H1 (cell line): Measurements from ENCODE around the gene CITED4. TPM values are rescaled to one million over a fixed set of nuclear protein-coding genes. Genes with fewer than 3 reads are reported as not detected.

Experiments
- CTCF ChIA-PET: fragments of 300-600 bp; sonication (Branson Sonifier 250); formaldehyde crosslinking; loops from one replicate; lab custom pipeline; 2021; ENCODE audit not compliant: partially characterized antibody; lab: Charles Lee
- POLR2A ChIA-PET: fragments of 300-600 bp; sonication (Branson Sonifier 250); formaldehyde crosslinking; loops from one replicate; lab custom pipeline; 2021; ENCODE audit warnings: inconsistent platforms; ENCODE audit not compliant: partially characterized antibody; lab: Charles Lee
- DNase-seq, 2 experiments: peaks; one replicate each; pipeline versions ENCODE4 v3.0.0 to v3.0.0-alpha.2; 2010 to 2022; ENCODE audit warnings: low spot score in 2 of 2, low read depth in 1 of 2, mixed read lengths in 1 of 2
- FAIRE-seq: peaks from 2 replicates; lab custom pipeline; 2011; peaks lifted over from hg19 to GRCh38; lab: Jason Lieb, UNC
- H2AFZ ChIP-seq: 2 replicates; pipeline ENCODE4 v1.8.1; 2012; ENCODE audit warnings: low read length, inconsistent platforms
- H2AK5ac ChIP-seq: 2 replicates; pipeline ENCODE4 v1.6.1; 2013; ENCODE audit warnings: low read depth, low read length
- H2BK120ac ChIP-seq: replicated peaks from 2 replicates; pipeline ENCODE3; 2013; ENCODE audit warnings: low read depth, low read length, inconsistent platforms
- H2BK12ac ChIP-seq: 2 replicates; pipeline ENCODE4 v1.6.1; 2013; ENCODE audit warnings: low read depth, low read length
- H2BK15ac ChIP-seq: 2 replicates; pipeline ENCODE4 v1.6.1; 2013; ENCODE audit warnings: low read length
- H2BK20ac ChIP-seq: 2 replicates; pipeline ENCODE4 v1.6.1; 2013; ENCODE audit warnings: low read length
- H2BK5ac ChIP-seq: 2 replicates; pipeline ENCODE4 v1.6.1; 2013; ENCODE audit warnings: low read depth, low read length
- H3K14ac ChIP-seq: 2 replicates; pipeline ENCODE4 v1.6.1; 2013; ENCODE audit warnings: inconsistent platforms; ENCODE audit not compliant: insufficient read length
- H3K18ac ChIP-seq: 2 replicates; pipeline ENCODE4 v1.6.1; 2013; ENCODE audit warnings: low read length; ENCODE audit errors: extremely low read depth
- H3K23ac ChIP-seq: 2 replicates; pipeline ENCODE4 v1.6.1; 2013; ENCODE audit warnings: inconsistent platforms; ENCODE audit not compliant: insufficient read length
- H3K23me2 ChIP-seq: 2 replicates; pipeline ENCODE4 v1.6.1; 2013; ENCODE audit warnings: low read depth, low read length
- H3K27ac ChIP-seq: 2 replicates; pipeline ENCODE4 v1.6.1; 2011; ENCODE audit warnings: low read depth, low read length, inconsistent platforms
- H3K27me3 ChIP-seq, 4 experiments: replicated peaks in 1 of 4; 1 replicate in 1 of 4; 2 replicates in 3 of 4; pipeline versions ENCODE4 v1.6.1 to v1.8.1; 2011 to 2013; ENCODE audit warnings: low read length in 3 of 4, mild to moderate bottlenecking in 3 of 4, inconsistent platforms in 2 of 4, mixed read lengths in 2 of 4, moderate library complexity in 1 of 4; ENCODE audit not compliant: control insufficient read depth in 3 of 4, insufficient read depth in 3 of 4; ENCODE audit errors: extremely low read depth in 1 of 4
- H3K36me3 ChIP-seq, 4 experiments: 2 replicates each; pipeline versions ENCODE4 v1.6.1 to v1.8.1; 2011 to 2013; ENCODE audit warnings: mild to moderate bottlenecking in 4 of 4, low read length in 3 of 4, moderate library complexity in 2 of 4, control low read depth in 1 of 4, inconsistent platforms in 1 of 4; ENCODE audit not compliant: insufficient read depth in 4 of 4, control insufficient read depth in 2 of 4
- H3K4ac ChIP-seq: replicated peaks from 2 replicates; pipeline ENCODE3; 2013; ENCODE audit warnings: low read length, low read depth, mixed read lengths, inconsistent platforms; ENCODE audit not compliant: insufficient read length
- H3K4me1 ChIP-seq, 4 experiments: replicated peaks in 1 of 4; 1 replicate in 1 of 4; 2 replicates in 3 of 4; pipeline versions ENCODE4 v1.6.1 to v1.8.1; 2011 to 2013; ENCODE audit warnings: low read length in 3 of 4, inconsistent platforms in 2 of 4, mixed read lengths in 1 of 4; ENCODE audit not compliant: insufficient read depth in 4 of 4, control insufficient read depth in 3 of 4
- H3K4me2 ChIP-seq, 2 experiments: 2 replicates each; pipeline versions ENCODE4 v1.6.1 to v1.8.1; 2011 to 2013; ENCODE audit warnings: low read depth in 2 of 2, low read length in 2 of 2, control low read depth in 1 of 2, inconsistent platforms in 1 of 2, mild to moderate bottlenecking in 1 of 2; ENCODE audit not compliant: insufficient read depth in 1 of 2
- H3K4me3 ChIP-seq, 4 experiments: fragments of 200-600, 300-600 bp in 1 of 4; sonication (generic), shearing (Covaris generic), sonication (Bioruptor Twin) in 1 of 4; 2 replicates each; pipeline versions ENCODE4 v1.5.1 to v1.8.1; 2011 to 2016; ENCODE audit warnings: low read length in 4 of 4, low read depth in 3 of 4, control low read depth in 2 of 4, inconsistent platforms in 2 of 4, mild to moderate bottlenecking in 2 of 4, mixed read lengths in 1 of 4, moderate library complexity in 1 of 4; ENCODE audit not compliant: insufficient read depth in 2 of 4; ENCODE audit errors: extremely low read depth in 1 of 4
- H3K56ac ChIP-seq: replicated peaks from 2 replicates; pipeline ENCODE3; 2013; ENCODE audit warnings: low read depth, mild to moderate bottlenecking, mixed read lengths, low read length, inconsistent platforms; ENCODE audit not compliant: insufficient read length
- H3K79me1 ChIP-seq: 2 replicates; pipeline ENCODE4 v1.6.1; 2013; ENCODE audit warnings: low read depth, low read length, control low read depth
- H3K79me2 ChIP-seq, 2 experiments: 2 replicates each; pipeline versions ENCODE4 v1.6.1 to v1.8.1; 2012 to 2013; ENCODE audit warnings: low read length in 2 of 2, mild to moderate bottlenecking in 2 of 2, inconsistent platforms in 1 of 2; ENCODE audit not compliant: insufficient read depth in 2 of 2, control insufficient read depth in 1 of 2
- H3K9ac ChIP-seq, 4 experiments: replicated peaks in 1 of 4; 1 replicate in 1 of 4; 2 replicates in 3 of 4; pipeline versions ENCODE4 v1.6.1 to v1.8.1; 2011 to 2013; ENCODE audit warnings: low read depth in 3 of 4, low read length in 3 of 4, control low read depth in 2 of 4, mild to moderate bottlenecking in 2 of 4, moderate library complexity in 2 of 4, inconsistent platforms in 1 of 4; ENCODE audit errors: extremely low read depth in 1 of 4
- H3K9me3 ChIP-seq, 2 experiments: 2 replicates each; pipeline versions ENCODE4 v1.6.1 to v1.8.1; 2012 to 2013; ENCODE audit warnings: mild to moderate bottlenecking in 2 of 2, moderate library complexity in 2 of 2, control low read depth in 1 of 2, inconsistent platforms in 1 of 2, low read depth in 1 of 2, low read length in 1 of 2, mixed read lengths in 1 of 2; ENCODE audit not compliant: insufficient read depth in 2 of 2
- H4K20me1 ChIP-seq, 2 experiments: replicated peaks in 1 of 2; 2 replicates each; pipeline versions ENCODE3 to v1.8.1; 2011 to 2013; ENCODE audit warnings: inconsistent platforms in 2 of 2, low read length in 2 of 2, mild to moderate bottlenecking in 1 of 2; ENCODE audit not compliant: insufficient read depth in 2 of 2, control insufficient read depth in 1 of 2
- H4K5ac ChIP-seq: 2 replicates; pipeline ENCODE4 v1.6.1; 2013; ENCODE audit warnings: low read length, low read depth, mixed read lengths, inconsistent platforms; ENCODE audit not compliant: insufficient read length
- H4K8ac ChIP-seq: 2 replicates; pipeline ENCODE4 v1.8.0; 2013; ENCODE audit warnings: mild to moderate bottlenecking, moderate library complexity, low read length, inconsistent platforms; ENCODE audit not compliant: insufficient read depth; ENCODE audit errors: extremely low read depth
- H4K91ac ChIP-seq: replicated peaks from 2 replicates; pipeline ENCODE3; 2013; ENCODE audit warnings: low read length, mixed read lengths, inconsistent platforms; ENCODE audit not compliant: insufficient read length
- BRCA1 ChIP-seq: IDR thresholded peaks from 2 replicates; pipeline ENCODE4 v1.6.1; 2012; ENCODE audit warnings: low read depth, low read length, improper control_type of control experiment
- EZH2 ChIP-seq: fragments of 200-600 bp; sonication (generic); IDR thresholded peaks from 2 replicates; pipeline ENCODE4 v1.7.1; 2012; ENCODE audit warnings: low read depth, mild to moderate bottlenecking, moderate library complexity, low read length, inconsistent platforms; ENCODE audit not compliant: severe bottlenecking
- JUND ChIP-seq: IDR thresholded peaks from 2 replicates; pipeline ENCODE4 v1.6.1; 2011; ENCODE audit warnings: mild to moderate bottlenecking, improper control_type of control experiment, low read length
- MAFK ChIP-seq: IDR thresholded peaks from 2 replicates; pipeline ENCODE4 v1.6.1; 2012; ENCODE audit warnings: low read depth, mild to moderate bottlenecking, improper control_type of control experiment, low read length
- POLR2A ChIP-seq, 2 experiments: IDR thresholded peaks; 1 replicate in 1 of 2; 2 replicates in 1 of 2; pipeline ENCODE4 v1.6.1; 2011; ENCODE audit warnings: low read depth in 2 of 2, low read length in 2 of 2, mild to moderate bottlenecking in 2 of 2; ENCODE audit errors: control extremely low read depth in 1 of 2
- RFX5 ChIP-seq: IDR thresholded peaks from 2 replicates; pipeline ENCODE4 v1.6.1; 2011; ENCODE audit warnings: low read depth, low read length, improper control_type of control experiment, borderline replicate concordance
- SP2 ChIP-seq: IDR thresholded peaks from 2 replicates; pipeline ENCODE4 v1.6.1; 2012; ENCODE audit warnings: mild to moderate bottlenecking, low read length, inconsistent platforms
- TEAD4 ChIP-seq: IDR thresholded peaks from 2 replicates; pipeline ENCODE4 v1.6.1; 2012; ENCODE audit warnings: low read depth, low read length, inconsistent platforms, mixed read lengths
- WGBS, 2 experiments: shearing (Covaris generic) in 1 of 2; methylation state at CpG; one replicate each; pipeline versions ENCODE4 v1.1.6 to v1.1.7; 2013 to 2015; ENCODE audit warnings: low lambda C conversion rate in 2 of 2, mixed read lengths in 2 of 2, inconsistent platforms in 1 of 2, low coverage in 1 of 2, missing lambda C conversion rate in 1 of 2; ENCODE audit not compliant: insufficient replicate concordance in 2 of 2, insufficient coverage in 1 of 2, insufficient read length in 1 of 2; ENCODE audit errors: extremely low coverage in 1 of 2, missing lambda C conversion rate in 1 of 2; 5-methylcytosine and 5-hydroxymethylcytosine counted together
- polyA plus RNA-seq, 7 experiments: library from polyadenylated mRNA; depleted of rRNA in 3 of 7; stranded (reverse) in 5 of 7; unstranded in 2 of 7; fragments of >200 nt in 5 of 7; fragments of 200-250 nt in 2 of 7; gene quantifications; 1 replicate in 5 of 7; 2 replicates in 1 of 7; 4 replicates in 1 of 7; pipeline versions ENCODE4 v1.2.1 to v1.2.3, GENCODE V29; 2011 to 2013; ENCODE audit warnings: missing spikeins in 2 of 7, mixed read lengths in 2 of 7
- total RNA-seq: library from RNA; stranded (reverse); fragmentation: NEBNext Ultra II Directional; extraction: Animal tissue kit (Norgen Biotek cat#: 25700); gene quantifications from 2 replicates; pipeline ENCODE4 v1.2.1, GENCODE V29; 2021
- TF ChIP-seq, protein P1 (sequence below): IDR thresholded peaks from 2 replicates; pipeline ENCODE4 v1.6.1; 2012; ENCODE audit warnings: inconsistent platforms

Gene CITED4
- total and polyA plus RNA-seq, 2 of the 8 experiments (the other 6 are each of a cell fraction or from before 2014, with no cell fraction given): 5.4 to 16.3 TPM

DNA sequence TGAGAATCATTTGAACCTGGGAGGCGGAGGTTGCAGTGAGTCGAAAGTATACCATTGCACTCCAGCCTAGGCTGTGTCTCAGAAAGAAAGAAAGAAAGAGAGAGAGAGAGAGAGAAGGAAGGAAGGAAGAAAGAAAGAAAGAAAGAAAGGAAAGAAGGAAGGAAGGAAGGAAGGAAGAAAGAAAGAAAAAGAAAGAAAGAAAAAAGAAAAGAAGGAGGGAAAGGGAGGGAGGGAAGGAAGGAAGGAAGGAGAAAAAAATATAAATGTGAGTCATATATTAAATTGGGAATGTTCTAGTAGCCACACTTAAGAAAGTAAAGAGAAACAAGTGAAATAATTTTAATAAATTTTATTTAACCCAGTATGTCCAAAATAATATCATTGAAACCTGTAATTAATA is 16.7 kb upstream of the CITED4 start:
- Histone ChIP-seq H2BK20ac (no peak overlapping the region), H3K27me3 (peaks cover 0 to 7% (median 2%) of the 10 kb centered on the region in 4 experiments; a peak in 5 of 7 replicates), H3K27ac (no peak overlapping the region), H4K5ac (no peak overlapping the region), H4K91ac (no peak overlapping the region), H3K9me3 (peaks cover 3 to 6% of the 10 kb centered on the region in 2 experiments; a peak in 3 of 4 replicates), H2BK12ac (no peak overlapping the region), H3K9ac (no peak overlapping the region), H3K4ac (no peak overlapping the region), H3K79me2 (no peaks in the 10 kb centered on the region), H2AFZ (no peak overlapping the region), H3K4me2 (no peak overlapping the region), H2BK5ac (no peak overlapping the region), H2BK120ac (no peak overlapping the region), H3K79me1 (no peaks in the 10 kb centered on the region), H3K18ac (no peak overlapping the region), H3K56ac (no peak overlapping the region), H3K36me3 (no peaks in the 10 kb centered on the region), H2BK15ac (no peak overlapping the region), H4K20me1 (no peaks in the 10 kb centered on the region), H3K4me3 (no peak overlapping the region), H3K14ac (no peak overlapping the region), H3K4me1 (peaks cover 1 to 10% (median 4%) of the 10 kb centered on the region in 4 experiments; a peak in 4 of 7 replicates), H4K8ac (no peak overlapping the region), H3K23me2 (peaks cover 2% of the 10 kb centered on the region; the same call in 1 of the 2 replicates), H2AK5ac (no peak overlapping the region), H3K23ac (no peak overlapping the region)
- whole genome bisulfite sequencing, 2 experiments: 88% methylated on average over 2 of the region's 2 CpGs; no CpG with 5 or more reads in 1 of the 2 experiments
- POLR2A ChIA-PET: no interaction called here
- no peak for DNase-seq
- CTCF ChIA-PET: interaction anchor here (0.6 to 8.0 kb wide), 4 partner anchors 12 to 73 kb away, joined by 3 to 83 read pairs (median 6); partner anchors contain the start of gene CITED4
- FAIRE-seq: no peak
- TF ChIP-seq, protein P1, sequence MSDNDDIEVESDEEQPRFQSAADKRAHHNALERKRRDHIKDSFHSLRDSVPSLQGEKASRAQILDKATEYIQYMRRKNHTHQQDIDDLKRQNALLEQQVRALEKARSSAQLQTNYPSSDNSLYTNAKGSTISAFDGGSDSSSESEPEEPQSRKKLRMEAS: no peak
- TF ChIP-seq MAFK: no peak
- no peak for TF ChIP-seq BRCA1
- no peak for TF ChIP-seq POLR2A (IDR thresholded peaks at IDR 0.05; ENCODE audit: control extremely low read depth in 1 of 2, low read depth in 2 of 2, low read length in 2 of 2)
- TF ChIP-seq TEAD4: no peak
- TF ChIP-seq SP2: no peak
- no peak for TF ChIP-seq EZH2
- no peak for TF ChIP-seq JUND
- TF ChIP-seq RFX5: no peak
